Measurements from ENCODE around the gene ARHGAP10. TPM values are rescaled to one million over a fixed set of nuclear protein-coding genes. Genes with fewer than 3 reads are reported as not detected.

The ARHGAP10 gene
- total RNA-seq, 2 experiments from 2014 or later: 6.5 to 6.6 TPM

DNA sequence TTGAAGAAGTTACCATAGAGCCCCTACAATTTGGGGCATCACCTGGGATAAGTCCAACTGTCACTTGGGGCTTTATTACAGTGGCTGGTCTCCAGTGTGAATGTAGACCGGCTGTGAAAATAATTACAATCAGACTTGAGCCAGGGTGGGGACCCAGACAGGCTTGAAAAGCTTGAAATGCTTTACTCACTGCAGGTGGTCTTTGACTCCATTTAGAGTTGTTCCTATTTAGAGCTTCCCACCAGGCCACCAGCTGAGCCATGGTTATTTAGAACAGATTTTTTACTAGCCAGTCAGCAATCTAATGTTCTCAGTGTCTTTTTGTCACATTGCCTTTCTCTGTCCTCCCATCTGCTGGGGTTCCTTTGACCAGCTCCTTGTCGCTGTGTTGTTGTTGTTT lies 5.7 kb downstream of the ARHGAP10 start:
- no peak for ATAC-seq (ENCODE audit: low read depth)
- POLR2A ChIA-PET: no interaction called here
- Mint-ChIP-seq H3K4me3 (no peak overlapping the region), H3K27me3 (peaks cover 12% of the 10 kb centered on the region), H3K27ac (no peak overlapping the region), H3K36me3 (peaks cover 1% of the 10 kb centered on the region), H3K4me1 (peaks cover 23% of the 10 kb centered on the region), H3K9me3 (no peaks in the 10 kb centered on the region)
- DNase-seq: no peak

- H3K27ac Mint-ChIP-seq: no peak overlapping the region
- POLR2A ChIA-PET: no interaction called here
- H3K4me3 Mint-ChIP-seq: no peak overlapping the region
- H3K9me3 Mint-ChIP-seq: no peaks in the 10 kb centered on the region
- no peak for ATAC-seq (ENCODE audit: low read depth)
- DNase-seq: no peak
- H3K27me3 Mint-ChIP-seq: no peaks in the 10 kb centered on the region
- peaks cover 17% of the 10 kb centered on the region for H3K4me1 Mint-ChIP-seq
- H3K36me3 Mint-ChIP-seq: no peaks in the 10 kb centered on the region
These were observed 7.4 kb downstream of the ARHGAP10 start for GRCh38 chr4:147739239-147739823.

- H3K27me3 Mint-ChIP-seq: no peaks in the 10 kb centered on the region
- H3K9me3 Mint-ChIP-seq: no peaks in the 10 kb centered on the region
- no peak overlapping the region for H3K4me3 Mint-ChIP-seq
- peaks cover 17% of the 10 kb centered on the region for H3K4me1 Mint-ChIP-seq
- ATAC-seq (ENCODE audit: low read depth): no peak
- POLR2A ChIA-PET: interaction anchor here (0.7 kb wide), 1 partner anchor 39 kb away, joined by 6 read pairs; no protein-coding TSS in a partner anchor
- no peak for DNase-seq
- no peaks in the 10 kb centered on the region for H3K36me3 Mint-ChIP-seq
- no peak overlapping the region for H3K27ac Mint-ChIP-seq
These were observed 8.3 kb downstream of the ARHGAP10 start for GRCh38 chr4:147740176-147740575.

GRCh38 chr4:147741190-147741788 lies 9.4 kb downstream of the ARHGAP10 start:
- Mint-ChIP-seq H3K27me3 (no peaks in the 10 kb centered on the region), H3K4me3 (no peak overlapping the region), H3K4me1 (peaks cover 14% of the 10 kb centered on the region), H3K27ac (no peak overlapping the region), H3K36me3 (no peaks in the 10 kb centered on the region), H3K9me3 (no peaks in the 10 kb centered on the region)
- ATAC-seq (ENCODE audit: low read depth) (no peak), DNase-seq (no peak)
- POLR2A ChIA-PET: no interaction called here

GRCh38 chr4:147747787-147748454 lies 16.0 kb downstream of the ARHGAP10 start:
- POLR2A ChIA-PET: no interaction called here
- DNase-seq (no peak), ATAC-seq (ENCODE audit: low read depth) (no peak)
- Mint-ChIP-seq H3K9me3 (no peaks in the 10 kb centered on the region), H3K36me3 (no peaks in the 10 kb centered on the region), H3K27ac (no peak overlapping the region), H3K4me1 (no peaks in the 10 kb centered on the region), H3K27me3 (no peaks in the 10 kb centered on the region), H3K4me3 (no peak overlapping the region)

DNA sequence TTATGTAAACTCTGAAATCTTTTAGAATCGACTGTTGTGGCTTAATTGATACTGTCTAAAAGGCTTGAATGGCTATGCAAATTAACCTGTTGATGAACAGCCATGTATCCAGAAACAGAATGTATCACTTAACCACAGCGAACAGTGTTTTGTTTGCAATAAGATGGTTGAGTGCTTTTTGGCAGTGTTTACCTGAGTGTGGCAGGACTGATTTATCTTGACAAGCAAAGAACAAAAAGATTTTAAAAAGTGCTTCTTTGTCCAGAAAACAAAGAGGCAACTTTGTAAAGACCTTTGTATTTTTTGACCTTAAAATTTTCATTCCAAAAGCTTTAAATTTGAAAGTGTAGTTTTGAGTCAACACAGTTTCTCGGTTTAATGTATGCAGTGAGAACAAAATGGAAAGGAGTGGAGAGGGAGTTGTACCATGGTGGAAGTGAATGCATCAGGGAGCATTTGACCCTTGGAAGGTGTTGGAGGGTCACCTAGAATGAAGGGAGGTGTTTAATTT lies 18.0 kb downstream of the ARHGAP10 start:
- no peaks in the 10 kb centered on the region for H3K4me1 Mint-ChIP-seq
- POLR2A ChIA-PET: no interaction called here
- no peak overlapping the region for H3K4me3 Mint-ChIP-seq
- no peaks in the 10 kb centered on the region for H3K27me3 Mint-ChIP-seq
- H3K9me3 Mint-ChIP-seq: no peaks in the 10 kb centered on the region
- H3K36me3 Mint-ChIP-seq: no peaks in the 10 kb centered on the region
- no peak for DNase-seq
- H3K27ac Mint-ChIP-seq: no peak overlapping the region
- no peak for ATAC-seq (ENCODE audit: low read depth)

DNA sequence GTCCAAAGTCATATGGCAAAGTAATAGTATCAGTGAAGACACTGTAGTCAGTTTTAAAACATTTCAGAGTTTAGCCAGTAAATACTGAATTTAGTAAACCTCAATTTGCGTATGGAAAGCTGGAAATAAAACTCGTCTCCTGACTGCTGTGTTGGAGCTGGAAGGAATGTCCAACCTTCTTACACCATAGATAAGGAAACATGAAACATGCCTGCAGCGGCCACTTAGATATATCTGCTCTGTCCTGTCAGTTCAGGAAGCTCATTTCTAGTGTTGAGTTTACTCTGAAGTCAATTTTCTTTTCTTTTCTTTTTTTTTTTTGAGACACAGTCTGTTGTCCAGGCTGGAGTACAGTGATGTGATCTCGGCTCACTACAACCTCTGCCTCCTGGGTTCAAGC lies 21.2 kb downstream of the ARHGAP10 start:
- no peak overlapping the region for H3K27ac Mint-ChIP-seq
- peaks cover 2% of the 10 kb centered on the region for H3K36me3 Mint-ChIP-seq
- no peak for DNase-seq
- no peaks in the 10 kb centered on the region for H3K27me3 Mint-ChIP-seq
- H3K9me3 Mint-ChIP-seq: no peaks in the 10 kb centered on the region
- POLR2A ChIA-PET: interaction anchor here (0.5 kb wide), 1 partner anchor 11 kb away, joined by 3 read pairs; no protein-coding TSS in a partner anchor
- H3K4me1 Mint-ChIP-seq: peaks cover 2% of the 10 kb centered on the region
- ATAC-seq (ENCODE audit: low read depth): no peak
- H3K4me3 Mint-ChIP-seq: no peak overlapping the region

DNA sequence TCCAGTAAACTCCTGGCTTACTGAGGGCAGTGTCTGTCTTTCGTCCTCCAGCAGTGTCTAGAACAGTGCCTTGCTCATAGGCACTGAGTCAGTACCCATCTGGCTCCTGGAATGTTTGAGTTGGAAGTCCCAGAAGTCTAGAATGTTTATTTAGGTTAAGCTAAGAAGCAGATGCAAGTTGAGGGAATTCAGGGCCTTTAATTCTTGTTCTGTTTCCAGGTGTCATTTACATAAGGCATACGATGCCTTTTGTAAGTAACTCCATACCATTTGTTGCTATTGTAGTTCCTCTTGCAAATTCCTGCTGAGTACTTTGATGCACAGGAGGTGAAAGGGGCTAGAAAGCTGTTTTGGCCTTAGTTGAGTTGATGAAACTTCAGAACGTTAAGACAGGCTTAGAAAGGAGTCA lies 22.2 kb downstream of the ARHGAP10 start:
- no peak overlapping the region for H3K4me3 Mint-ChIP-seq
- no peaks in the 10 kb centered on the region for H3K9me3 Mint-ChIP-seq
- H3K4me1 Mint-ChIP-seq: peaks cover 2% of the 10 kb centered on the region
- DNase-seq (no peak), ATAC-seq (ENCODE audit: low read depth) (no peak)
- no peaks in the 10 kb centered on the region for H3K27me3 Mint-ChIP-seq
- H3K27ac Mint-ChIP-seq: no peak overlapping the region
- H3K36me3 Mint-ChIP-seq: peaks cover 2% of the 10 kb centered on the region
- POLR2A ChIA-PET: no interaction called here

- Mint-ChIP-seq H3K36me3 (peaks cover 2% of the 10 kb centered on the region), H3K27ac (no peak overlapping the region), H3K9me3 (no peaks in the 10 kb centered on the region), H3K27me3 (no peaks in the 10 kb centered on the region), H3K4me3 (no peak overlapping the region), H3K4me1 (peaks cover 4% of the 10 kb centered on the region)
- POLR2A ChIA-PET: no interaction called here
- no peak for DNase-seq
- ATAC-seq (ENCODE audit: low read depth): no peak
These were observed 23.8 kb downstream of the ARHGAP10 start for GRCh38 chr4:147755561-147756295.

- H3K4me1 Mint-ChIP-seq: peaks cover 6% of the 10 kb centered on the region
These were observed 24.5 kb downstream of the ARHGAP10 start for GRCh38 chr4:147756417-147756816.

DNA sequence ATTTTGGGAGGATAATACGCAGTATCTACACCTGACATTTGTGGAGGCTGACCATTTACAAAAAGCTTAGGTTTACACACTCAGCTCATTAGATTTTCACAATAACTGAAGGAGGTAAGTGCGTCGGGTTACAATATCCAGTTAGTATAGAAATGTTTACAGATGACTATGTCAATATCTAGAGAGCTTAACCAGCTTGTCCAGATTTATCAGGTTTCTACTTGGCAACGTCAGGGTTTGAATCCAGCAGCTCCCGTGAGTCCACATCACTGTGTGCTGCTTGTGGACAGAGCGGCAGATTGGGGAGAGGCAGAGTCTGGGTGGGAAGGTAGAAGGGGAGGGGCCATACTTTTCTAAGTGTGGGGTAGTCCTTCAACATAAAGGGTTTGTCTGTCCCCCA lies 28.3 kb downstream of the ARHGAP10 start:
- ATAC-seq (ENCODE audit: low read depth) (no peak), DNase-seq (no peak)
- Mint-ChIP-seq H3K36me3 (peaks cover 2% of the 10 kb centered on the region), H3K4me3 (no peak overlapping the region), H3K9me3 (no peaks in the 10 kb centered on the region), H3K27ac (no peak overlapping the region), H3K27me3 (peaks cover 4% of the 10 kb centered on the region), H3K4me1 (peaks cover 8% of the 10 kb centered on the region)
- POLR2A ChIA-PET: no interaction called here

More at GRCh38 chr4:147756417-147756816, 24.5 kb downstream of the ARHGAP10 start:
- no peak for DNase-seq
- no peak overlapping the region for H3K4me3 Mint-ChIP-seq
- no peaks in the 10 kb centered on the region for H3K9me3 Mint-ChIP-seq
- peaks cover 2% of the 10 kb centered on the region for H3K36me3 Mint-ChIP-seq
- H3K27me3 Mint-ChIP-seq: no peaks in the 10 kb centered on the region
- POLR2A ChIA-PET: no interaction called here
- no peak for ATAC-seq (ENCODE audit: low read depth)
- H3K27ac Mint-ChIP-seq: no peak overlapping the region

GRCh38 chr4:147760695-147761094 lies 28.8 kb downstream of the ARHGAP10 start:
- no peak for ATAC-seq (ENCODE audit: low read depth)
- POLR2A ChIA-PET: no interaction called here

DNA sequence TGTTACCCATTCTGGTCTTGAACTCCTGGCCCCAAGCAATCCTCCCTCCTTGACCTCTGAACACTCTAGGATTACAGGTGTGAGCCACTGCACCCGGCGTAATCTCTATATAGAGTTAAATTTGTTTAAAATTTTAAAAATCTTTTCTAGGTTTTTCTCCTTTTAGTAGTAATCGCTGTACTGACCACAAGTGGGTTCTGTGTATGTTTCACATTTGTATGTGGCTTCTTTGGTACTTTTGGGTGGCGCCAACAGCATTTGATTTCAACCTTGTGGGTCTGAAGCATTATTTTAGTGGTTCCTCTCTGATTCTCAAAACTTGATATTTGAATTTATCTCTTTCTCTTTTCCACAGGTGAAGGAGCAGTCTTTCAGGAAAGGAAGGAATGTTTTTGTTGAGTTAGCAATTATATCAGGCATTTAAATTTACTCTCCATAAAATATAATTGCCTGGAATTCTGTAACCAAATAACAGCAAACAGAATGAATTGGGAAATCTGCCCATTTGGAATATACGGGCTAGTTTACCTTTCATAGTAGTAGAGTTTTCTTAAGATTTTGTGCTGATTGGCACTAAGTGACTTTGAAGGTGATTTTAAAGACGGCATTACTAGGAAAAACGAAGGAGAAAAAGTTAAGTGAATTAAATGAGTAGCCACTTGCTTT lies 29.5 kb downstream of the ARHGAP10 start:
- H3K4me1 Mint-ChIP-seq: peaks cover 6% of the 10 kb centered on the region
- POLR2A ChIA-PET: no interaction called here
- ATAC-seq (ENCODE audit: low read depth) (no peak), DNase-seq (no peak)
- H3K27me3 Mint-ChIP-seq: peaks cover 4% of the 10 kb centered on the region
- no peak overlapping the region for H3K4me3 Mint-ChIP-seq
- H3K27ac Mint-ChIP-seq: no peak overlapping the region
- H3K9me3 Mint-ChIP-seq: no peaks in the 10 kb centered on the region
- peaks cover 2% of the 10 kb centered on the region for H3K36me3 Mint-ChIP-seq

More at GRCh38 chr4:147760695-147761094, 28.8 kb downstream of the ARHGAP10 start:
- Mint-ChIP-seq H3K27ac (no peak overlapping the region), H3K9me3 (no peaks in the 10 kb centered on the region), H3K36me3 (peaks cover 2% of the 10 kb centered on the region), H3K4me1 (peaks cover 8% of the 10 kb centered on the region), H3K4me3 (no peak overlapping the region), H3K27me3 (peaks cover 4% of the 10 kb centered on the region)
- DNase-seq: no peak

Measured in activated naive CD8-positive, alpha-beta T cell treated with anti-CD3 and anti-CD28 coated beads, Interleukin-2, amount 10 ng/mL, durations not matched to agents 7 days and 5 days (primary cell).